Measurements from ENCODE around the gene KRT81.

The KRT81 gene

DNA sequence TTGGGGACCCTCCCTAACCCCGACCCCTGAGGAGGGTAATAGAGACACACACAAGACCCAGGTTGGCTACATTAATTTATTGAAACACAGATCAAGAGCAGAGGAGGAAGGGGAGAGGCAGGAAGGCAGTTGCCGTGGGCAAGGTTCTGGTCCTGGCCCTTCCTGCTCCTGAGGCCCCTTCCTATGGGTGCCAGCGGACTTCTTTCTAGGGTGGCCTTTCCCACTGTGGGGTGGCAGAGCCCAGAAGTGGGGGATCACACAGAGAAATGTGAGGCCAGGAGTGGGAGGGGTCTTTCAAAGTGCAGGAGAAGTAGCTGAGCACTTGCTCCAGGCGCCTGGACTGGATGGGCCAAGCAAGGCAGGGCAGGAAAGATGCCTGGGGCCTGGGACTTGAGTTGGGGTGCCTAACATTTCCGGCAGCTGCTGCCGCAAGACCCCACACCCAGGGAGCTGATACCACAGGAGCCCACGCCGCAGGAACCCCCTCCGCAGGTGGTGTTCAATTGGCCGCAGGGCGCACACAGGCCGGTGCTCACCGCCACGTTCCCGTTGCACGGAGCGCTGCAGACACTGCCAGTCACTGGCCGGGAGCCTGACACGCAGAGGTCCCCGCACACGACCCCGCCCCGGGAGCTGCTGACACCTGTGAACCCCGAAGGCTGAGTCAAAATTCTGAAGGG, 5.3 kb downstream of the KRT81 start:
- no peak overlapping the region for H3K4me3 ChIP-seq (ENCODE audit: low read length)
- no peak for DNase-seq (ENCODE audit: low read depth)
- TF ChIP-seq, protein P1, sequence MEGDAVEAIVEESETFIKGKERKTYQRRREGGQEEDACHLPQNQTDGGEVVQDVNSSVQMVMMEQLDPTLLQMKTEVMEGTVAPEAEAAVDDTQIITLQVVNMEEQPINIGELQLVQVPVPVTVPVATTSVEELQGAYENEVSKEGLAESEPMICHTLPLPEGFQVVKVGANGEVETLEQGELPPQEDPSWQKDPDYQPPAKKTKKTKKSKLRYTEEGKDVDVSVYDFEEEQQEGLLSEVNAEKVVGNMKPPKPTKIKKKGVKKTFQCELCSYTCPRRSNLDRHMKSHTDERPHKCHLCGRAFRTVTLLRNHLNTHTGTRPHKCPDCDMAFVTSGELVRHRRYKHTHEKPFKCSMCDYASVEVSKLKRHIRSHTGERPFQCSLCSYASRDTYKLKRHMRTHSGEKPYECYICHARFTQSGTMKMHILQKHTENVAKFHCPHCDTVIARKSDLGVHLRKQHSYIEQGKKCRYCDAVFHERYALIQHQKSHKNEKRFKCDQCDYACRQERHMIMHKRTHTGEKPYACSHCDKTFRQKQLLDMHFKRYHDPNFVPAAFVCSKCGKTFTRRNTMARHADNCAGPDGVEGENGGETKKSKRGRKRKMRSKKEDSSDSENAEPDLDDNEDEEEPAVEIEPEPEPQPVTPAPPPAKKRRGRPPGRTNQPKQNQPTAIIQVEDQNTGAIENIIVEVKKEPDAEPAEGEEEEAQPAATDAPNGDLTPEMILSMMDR (IDR thresholded peaks at IDR 0.05; ENCODE audit: insufficient read depth, low read depth, low read length, missing control alignments): no peak

DNA sequence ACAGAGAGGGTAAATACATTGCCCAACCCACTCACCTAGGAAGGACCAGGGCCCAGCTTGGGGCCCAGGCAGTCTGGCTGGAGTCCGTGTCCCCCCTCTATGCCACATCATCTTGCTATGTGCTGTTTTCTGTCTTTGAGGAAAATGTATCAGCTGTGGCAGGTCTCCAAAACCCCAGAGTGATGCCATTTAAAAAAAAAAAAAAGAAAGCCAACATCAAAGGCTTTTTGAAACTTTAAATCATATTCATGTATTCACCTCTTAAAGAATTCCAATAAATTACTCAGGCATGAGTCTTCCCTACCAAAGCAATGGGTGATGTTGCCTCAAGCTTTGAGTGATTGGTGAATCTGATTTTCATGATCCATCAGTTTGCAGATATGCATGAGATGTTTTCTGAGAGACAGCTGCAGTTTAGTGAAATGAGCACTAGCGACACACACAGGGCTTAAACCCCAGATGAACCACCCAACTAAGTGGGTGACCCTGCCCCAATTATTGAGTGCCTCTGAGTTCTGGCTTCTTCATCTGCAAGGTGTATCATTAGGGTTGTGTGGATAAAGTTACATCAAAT, 6.1 kb downstream of the KRT81 start:
- peak; percentile 64 for DNase-seq (ENCODE audit: low read depth)
- H3K4me3 ChIP-seq (ENCODE audit: low read length): no peak overlapping the region
- TF ChIP-seq, protein P1 (IDR thresholded peaks at IDR 0.05; ENCODE audit: insufficient read depth, low read depth, low read length, missing control alignments): no peak

DNA sequence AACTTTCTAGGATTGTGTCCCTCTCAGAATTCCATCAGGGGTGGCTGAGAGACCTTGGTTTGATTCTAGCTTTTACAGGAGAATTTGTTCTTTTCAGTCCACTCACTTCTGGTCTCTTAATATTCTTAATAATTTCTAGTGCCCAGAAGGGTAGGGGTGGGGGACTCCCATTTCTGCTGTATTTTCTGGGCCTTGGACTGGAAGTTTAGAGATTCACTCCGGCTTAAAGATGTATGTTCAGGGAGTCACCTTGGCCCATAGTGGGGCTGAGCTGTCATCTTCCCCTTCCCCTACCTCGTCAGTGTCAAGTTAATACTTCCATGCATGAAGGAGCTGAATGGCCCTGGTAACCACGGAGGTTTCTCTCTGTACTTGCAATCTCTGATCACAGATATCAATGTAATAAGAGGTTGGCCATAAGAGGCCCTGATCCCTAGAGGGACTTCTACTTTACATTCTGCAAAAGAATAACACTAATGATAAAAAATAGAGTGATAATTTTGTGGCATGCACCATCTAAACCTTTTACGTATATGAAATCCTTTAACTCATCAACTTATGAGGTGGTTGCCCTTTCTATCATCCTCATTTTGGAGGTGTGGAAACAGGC, 6.7 kb downstream of the KRT81 start:
- DNase-seq (ENCODE audit: low read depth): no peak
- TF ChIP-seq, protein P1 (IDR thresholded peaks at IDR 0.05; ENCODE audit: insufficient read depth, low read depth, low read length, missing control alignments): no peak
- H3K4me3 ChIP-seq (ENCODE audit: low read length): no peak overlapping the region

DNA sequence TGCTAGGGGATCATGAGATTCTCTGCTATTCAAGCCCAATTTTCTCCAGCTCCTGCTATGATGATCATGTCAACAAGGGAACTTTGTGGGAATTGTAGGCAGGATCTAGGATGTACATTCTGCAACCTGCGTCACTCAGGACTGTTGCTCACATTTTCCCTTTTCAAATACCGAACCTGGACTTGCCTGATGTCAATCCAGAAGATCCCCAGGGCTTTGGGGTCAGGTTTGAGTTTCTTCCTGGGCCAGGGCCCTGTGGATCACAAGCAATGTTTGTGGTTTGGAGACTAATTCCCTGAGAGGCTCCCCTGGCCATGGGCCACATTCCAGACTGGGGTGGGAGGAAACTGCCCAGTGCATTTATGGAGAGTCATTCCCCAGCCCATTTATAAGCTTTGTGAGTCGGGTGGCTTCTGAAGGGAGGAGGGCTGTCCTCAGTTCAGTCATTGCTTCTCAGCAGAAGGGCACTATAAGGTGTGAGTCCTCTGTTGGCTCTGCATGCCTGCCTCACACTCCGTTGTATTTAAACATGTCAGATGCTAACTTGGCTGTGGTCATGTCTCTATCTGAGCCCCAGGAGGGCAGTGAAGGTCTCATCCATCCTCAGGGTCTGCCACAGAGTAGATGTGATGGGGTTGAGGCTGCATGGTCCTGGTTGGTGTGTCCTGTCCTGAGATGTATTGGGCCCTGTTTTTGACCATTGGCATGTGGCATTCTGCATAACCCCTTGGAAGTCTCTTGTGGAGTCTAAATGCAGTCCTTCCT, 10.4 kb downstream of the KRT81 start:
- TF ChIP-seq, protein P1 (IDR thresholded peaks at IDR 0.05; ENCODE audit: insufficient read depth, low read depth, low read length, missing control alignments): no peak
- peak; percentile 90 for DNase-seq (ENCODE audit: low read depth)
- no peak overlapping the region for H3K4me3 ChIP-seq (ENCODE audit: low read length)

DNA sequence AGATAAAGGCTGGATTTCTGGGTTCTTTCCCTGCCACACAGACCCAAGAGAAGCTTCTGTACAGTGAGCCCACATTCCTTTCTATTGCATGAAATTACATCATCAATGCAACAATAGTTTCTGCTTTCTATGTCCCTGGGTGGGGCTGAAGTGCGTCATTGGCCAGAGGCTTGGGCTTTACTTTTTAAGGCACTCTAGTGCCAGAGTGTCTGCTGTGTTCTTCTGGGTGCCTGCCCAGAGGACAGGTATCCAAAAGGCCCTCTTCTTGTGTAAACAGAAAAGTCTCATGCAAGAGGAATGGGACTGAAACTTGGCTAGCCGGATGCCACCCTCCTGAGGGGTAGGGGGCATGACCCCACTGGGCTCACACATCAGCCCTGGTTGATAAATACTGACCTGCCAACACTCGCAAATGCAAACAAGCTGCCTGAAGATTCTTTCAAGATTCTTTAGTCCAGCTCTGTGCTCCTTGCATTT, 11.0 kb downstream of the KRT81 start:
- TF ChIP-seq, protein P1 (IDR thresholded peaks at IDR 0.05; ENCODE audit: insufficient read depth, low read depth, low read length, missing control alignments): no peak
- DNase-seq (ENCODE audit: low read depth): peak; percentile 96

DNA sequence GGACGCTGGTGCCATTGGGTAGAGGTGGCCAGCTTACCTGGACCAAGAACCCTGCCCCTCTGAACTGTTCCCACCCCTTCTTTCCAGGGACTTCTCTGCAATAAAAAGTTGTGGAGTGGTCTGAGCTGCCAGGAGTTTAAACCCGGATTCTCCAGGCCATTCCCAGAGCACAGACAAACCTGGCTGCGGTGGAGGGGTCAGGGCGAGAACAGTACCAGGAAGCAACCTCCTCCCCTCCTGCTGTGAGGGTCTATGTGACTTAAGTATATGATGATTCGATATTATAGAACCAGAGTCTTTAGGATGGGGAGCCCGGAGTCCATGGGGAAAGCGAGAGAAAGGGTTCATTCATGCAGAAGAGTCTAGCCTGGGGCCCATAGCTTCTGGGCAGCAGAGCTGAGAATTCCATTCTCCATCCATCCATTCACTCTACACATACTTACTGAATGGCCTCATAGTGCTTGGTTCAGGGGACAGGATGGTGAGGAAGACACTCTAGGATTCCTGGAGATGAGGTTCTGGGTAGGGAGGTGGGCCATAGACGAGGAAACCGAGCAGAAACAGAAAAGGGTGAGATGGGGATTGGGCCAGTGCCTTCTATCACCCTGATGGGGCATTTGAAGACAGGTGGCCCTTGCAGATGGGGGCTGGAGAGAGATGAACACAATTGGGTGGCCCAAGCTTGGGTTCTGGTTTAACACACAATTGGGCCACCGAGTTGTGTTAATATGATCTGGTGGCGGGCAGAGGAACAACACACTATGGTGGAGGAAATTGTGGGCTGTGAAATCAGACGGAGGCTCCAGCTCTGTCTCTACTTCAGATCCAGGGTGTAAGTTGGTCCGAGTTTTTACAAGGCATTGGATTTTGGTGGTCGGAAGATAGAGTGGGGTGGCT, 11.7 kb downstream of the KRT81 start:
- TF ChIP-seq, protein P1 (IDR thresholded peaks at IDR 0.05; ENCODE audit: insufficient read depth, low read depth, low read length, missing control alignments): no peak
- no peak for DNase-seq (ENCODE audit: low read depth)
- no peak overlapping the region for H3K4me3 ChIP-seq (ENCODE audit: low read length)

More for the DNA sequence above, 11.0 kb downstream of the KRT81 start:
- H3K4me3 ChIP-seq (ENCODE audit: low read length): no peak overlapping the region

Measured in epithelial cell of esophagus (primary cell).